ENCODE measurements around the gene UBA1.

The UBA1 gene

GRCh38 chrX:47193475-47194193, at the start of gene UBA1:
UBA1 (plus strand) TSS chrX:47193829; CDS start chrX:47198803, 4,974 bp downstream.
- peak; percentile 79 for DNase-seq (ENCODE audit: low read depth in 2 of 2)

- peak in 1 of 2 experiments; percentile 1 for DNase-seq (ENCODE audit: low read depth in 2 of 2)
These were observed 49.6 kb upstream of the UBA1 start for GRCh38 chrX:47143894-47144625.

GRCh38 chrX:47144626-47145394, 48.8 kb upstream of the UBA1 start, which contains the start of the genes NDUFB11 and RBM10:
NDUFB11 (minus strand) TSS chrX:47144702; CDS start chrX:47144679, 23 bp downstream.
RBM10 (plus strand) TSS chrX:47145221; CDS start chrX:47147482, 2,261 bp downstream.
- DNase-seq (ENCODE audit: low read depth in 2 of 2), result peak; percentile 86

- peak in 1 of 2 experiments; percentile 0 for DNase-seq (ENCODE audit: low read depth in 2 of 2)
These were observed 48.1 kb upstream of the UBA1 start for GRCh38 chrX:47145395-47146120.

- no peak for DNase-seq (ENCODE audit: low read depth in 2 of 2)
These were observed 47.3 kb upstream of the UBA1 start for GRCh38 chrX:47146121-47146935.

- no peak for DNase-seq (ENCODE audit: low read depth in 2 of 2)
These were observed 46.4 kb upstream of the UBA1 start for GRCh38 chrX:47146936-47147859.

GRCh38 chrX:47148946-47149345, 44.7 kb upstream of the UBA1 start:
- DNase-seq (ENCODE audit: low read depth in 2 of 2), result no peak

- DNase-seq (ENCODE audit: low read depth in 2 of 2), result no peak
These were observed 42.2 kb upstream of the UBA1 start for GRCh38 chrX:47151435-47151834.

- no peak for DNase-seq (ENCODE audit: low read depth in 2 of 2)
These were observed 36.8 kb upstream of the UBA1 start for GRCh38 chrX:47156611-47157520.

- DNase-seq (ENCODE audit: low read depth in 2 of 2), result no peak
These were observed 35.5 kb upstream of the UBA1 start for GRCh38 chrX:47158131-47158530.

- DNase-seq (ENCODE audit: low read depth in 2 of 2), result no peak
These were observed 34.8 kb upstream of the UBA1 start for GRCh38 chrX:47158781-47159180.

- no peak for DNase-seq (ENCODE audit: low read depth in 2 of 2)
These were observed 32.8 kb upstream of the UBA1 start for GRCh38 chrX:47160781-47161180.

GRCh38 chrX:47162927-47163583, 30.6 kb upstream of the UBA1 start:
- no peak for DNase-seq (ENCODE audit: low read depth in 2 of 2)

- no peak for DNase-seq (ENCODE audit: low read depth in 2 of 2)
These were observed 29.2 kb upstream of the UBA1 start for GRCh38 chrX:47164420-47164819.

GRCh38 chrX:47166126-47166525, 27.5 kb upstream of the UBA1 start:
- DNase-seq (ENCODE audit: low read depth in 2 of 2), result no peak

- DNase-seq (ENCODE audit: low read depth in 2 of 2), result no peak
These were observed 25.0 kb upstream of the UBA1 start for GRCh38 chrX:47168495-47169073.

GRCh38 chrX:47169273-47169672, 24.4 kb upstream of the UBA1 start:
- DNase-seq (ENCODE audit: low read depth in 2 of 2), result no peak

Data from fibroblast of skin of left biceps (primary cell).